HCT116 (cell line): ENCODE measurements around the gene BANF1. TPM values are rescaled to one million over a fixed set of nuclear protein-coding genes. Genes with fewer than 3 reads are reported as not detected.

Experiments
- ATAC-seq: fragments of 200-7000 bp; cut with Tn5 transposase; 2 replicates; pipeline ENCODE4 v1.9.1; 2020; ENCODE audit warnings: mild to moderate bottlenecking, moderate library complexity
- BruUV-seq: library from RNA; stranded (reverse); fragments of 400-500 nt; replicated peaks from 2 replicates; lab custom pipeline; 2021; lab: Mats Ljungman, UMichigan
- CTCF ChIA-PET: fragments of 300-600 bp; sonication (Branson Sonifier 250); formaldehyde crosslinking; loops from one replicate; lab custom pipeline; 2021; ENCODE audit warnings: antibody characterized with exemption; lab: Charles Lee
- POLR2A ChIA-PET: fragments of 300-600, 350-600 bp; sonication (Branson Sonifier 250); formaldehyde crosslinking; loops from one replicate; lab custom pipeline; 2021; ENCODE audit warnings: antibody characterized with exemption; lab: Charles Lee
- RAD21 ChIA-PET, 2 experiments: fragments of 300-600 bp; sonication (Branson Sonifier 250); formaldehyde crosslinking; loops; one replicate each; lab custom pipeline; 2023; ENCODE audit warnings: low total read pairs in 2 of 2; ENCODE audit not compliant: uncharacterized antibody in 2 of 2, unreplicated experiment in 2 of 2, low non-redundant PET in 1 of 2; lab: Charles Lee
- DNase-seq: peaks from one replicate; pipeline ENCODE4 v3.0.0-alpha.2; 2010; ENCODE audit warnings: low read depth, low spot score
- H2AFZ ChIP-seq: fragments of 200-600 bp; shearing (Covaris generic), sonication (generic); 2 replicates; pipeline ENCODE4 v1.6.1; 2017; ENCODE audit warnings: low read depth, mixed run types, mixed read lengths, antibody characterized with exemption, low read length; ENCODE audit not compliant: poor library complexity, severe bottlenecking
- H3K27ac ChIP-seq: 2 replicates; pipeline ENCODE4 v1.5.1; 2012; ENCODE audit warnings: low read depth, low read length
- H3K27me3 ChIP-seq: fragments of 200-600 bp; sonication (generic); 2 replicates; pipeline ENCODE4 v1.6.1; 2016; ENCODE audit warnings: mixed run types, low read length, mixed read lengths; ENCODE audit not compliant: insufficient read depth
- H3K36me3 ChIP-seq, 2 experiments: fragments of 200-500 bp in 1 of 2; fragments of 200-600 bp in 1 of 2; sonication (Bioruptor generic) in 1 of 2; sonication (generic) in 1 of 2; 2 replicates each; pipeline versions ENCODE4 v1.5.1 to v1.6.1; 2014 to 2016; ENCODE audit warnings: low read length in 2 of 2, inconsistent platforms in 1 of 2, mixed read lengths in 1 of 2, mixed run types in 1 of 2; ENCODE audit not compliant: insufficient read depth in 2 of 2, control insufficient read depth in 1 of 2
- H3K4me1 ChIP-seq, 2 experiments: fragments of 200-600 bp in 1 of 2; sonication (generic) in 1 of 2; 2 replicates each; pipeline versions ENCODE4 v1.5.1 to v1.6.1; 2012 to 2017; ENCODE audit warnings: low read length in 2 of 2, inconsistent platforms in 1 of 2, mild to moderate bottlenecking in 1 of 2, mixed read lengths in 1 of 2, mixed run types in 1 of 2, moderate library complexity in 1 of 2; ENCODE audit not compliant: insufficient read depth in 2 of 2, control insufficient read depth in 1 of 2
- H3K4me2 ChIP-seq: fragments of 200-600 bp; sonication (generic); 2 replicates; pipeline ENCODE4 v1.6.1; 2017; ENCODE audit warnings: mixed run types, low read length, mixed read lengths
- H3K4me3 ChIP-seq, 2 experiments: fragments of 200-600 bp in 1 of 2; sonication (generic) in 1 of 2; replicated peaks in 1 of 2; 2 replicates each; pipeline ENCODE4 v1.5.1; 2011 to 2016; ENCODE audit warnings: low read length in 2 of 2, control low read depth in 1 of 2, low read depth in 1 of 2, mild to moderate bottlenecking in 1 of 2, mixed read lengths in 1 of 2, mixed run types in 1 of 2
- H3K79me2 ChIP-seq: fragments of 200-600 bp; sonication (generic); 2 replicates; pipeline ENCODE4 v1.6.1; 2017; ENCODE audit warnings: mild to moderate bottlenecking, mixed run types, low read length, moderate library complexity, mixed read lengths; ENCODE audit not compliant: insufficient read depth
- H3K9ac ChIP-seq: fragments of 200-600 bp; sonication (generic); 2 replicates; pipeline ENCODE4 v1.6.1; 2016; ENCODE audit warnings: low read length, mixed read lengths
- H3K9me2 ChIP-seq: fragments of 200-600 bp; sonication (generic), shearing (Covaris generic); 2 replicates; pipeline ENCODE4 v1.6.1; 2017; ENCODE audit warnings: mixed run types, mild to moderate bottlenecking, moderate library complexity; ENCODE audit not compliant: insufficient read depth
- H3K9me3 ChIP-seq, 2 experiments: fragments of 200-500 bp in 1 of 2; fragments of 200-600 bp in 1 of 2; sonication (Bioruptor generic) in 1 of 2; sonication (generic) in 1 of 2; 2 replicates each; pipeline ENCODE4 v1.6.1; 2014 to 2017; ENCODE audit warnings: low read length in 2 of 2, mixed read lengths in 2 of 2, inconsistent platforms in 1 of 2, low read depth in 1 of 2, mild to moderate bottlenecking in 1 of 2, mixed run types in 1 of 2, moderate library complexity in 1 of 2; ENCODE audit not compliant: control insufficient read depth in 1 of 2, insufficient read depth in 1 of 2
- H4K20me1 ChIP-seq: fragments of 200-600 bp; sonication (generic), shearing (Covaris generic); 2 replicates; pipeline ENCODE4 v1.6.1; 2017; ENCODE audit warnings: mixed run types, mild to moderate bottlenecking, moderate library complexity; ENCODE audit not compliant: insufficient read depth
- ATF3 ChIP-seq: IDR thresholded peaks from 2 replicates; pipeline ENCODE4 v1.6.1; 2012
- CBX3 ChIP-seq: IDR thresholded peaks from 2 replicates; pipeline ENCODE4 v1.6.1; 2012; ENCODE audit warnings: low read depth
- EGR1 ChIP-seq: IDR thresholded peaks from 2 replicates; pipeline ENCODE4 v1.6.1; 2012; ENCODE audit warnings: low read depth
- ELF1 ChIP-seq: IDR thresholded peaks from 2 replicates; pipeline ENCODE4 v1.6.1; 2012; ENCODE audit warnings: low read depth, borderline replicate concordance
- EZH2 ChIP-seq: fragments of 200-600 bp; sonication (generic); IDR thresholded peaks from 2 replicates; pipeline ENCODE4 v1.6.1; 2017; ENCODE audit warnings: antibody characterized with exemption, mixed run types
- EZH2phosphoT487 ChIP-seq: fragments of 200-600 bp; IDR thresholded peaks from 2 replicates; pipeline ENCODE4 v1.6.1; 2018; ENCODE audit warnings: antibody characterized with exemption, borderline replicate concordance
- FOSL1 ChIP-seq: IDR thresholded peaks from 2 replicates; pipeline ENCODE4 v1.6.1; 2012; ENCODE audit warnings: low read depth
- JUND ChIP-seq: IDR thresholded peaks from 2 replicates; pipeline ENCODE4 v1.6.1; 2012
- MAX ChIP-seq: IDR thresholded peaks from 2 replicates; pipeline ENCODE4 v1.6.1; 2012
- POLR2A ChIP-seq: IDR thresholded peaks from 2 replicates; pipeline ENCODE4 v1.7.0; 2011; ENCODE audit warnings: borderline replicate concordance; ENCODE audit not compliant: insufficient read depth, insufficient read length; ENCODE audit errors: extremely low read depth
- POLR2AphosphoS5 ChIP-seq: IDR thresholded peaks from 2 replicates; pipeline ENCODE4 v1.6.1; 2011; ENCODE audit warnings: mild to moderate bottlenecking, low read depth, low read length, moderate library complexity
- RAD21 ChIP-seq: IDR thresholded peaks from 2 replicates; pipeline ENCODE4 v1.6.1; 2012; ENCODE audit warnings: low read depth, mild to moderate bottlenecking
- REST ChIP-seq: IDR thresholded peaks from 2 replicates; pipeline ENCODE4 v1.6.1; 2012; ENCODE audit warnings: low read depth
- SIN3A ChIP-seq: IDR thresholded peaks from 2 replicates; pipeline ENCODE4 v1.6.1; 2012; ENCODE audit warnings: low read depth
- SP1 ChIP-seq: IDR thresholded peaks from 2 replicates; pipeline ENCODE4 v1.6.1; 2012; ENCODE audit warnings: low read depth
- SRF ChIP-seq: IDR thresholded peaks from 2 replicates; pipeline ENCODE4 v1.6.1; 2012; ENCODE audit warnings: low read depth
- YY1 ChIP-seq: IDR thresholded peaks from 2 replicates; pipeline ENCODE4 v1.6.1; 2011; ENCODE audit warnings: low read length, low read depth, moderate library complexity, mild to moderate bottlenecking; ENCODE audit not compliant: insufficient replicate concordance; ENCODE audit errors: extremely low read depth
- ZBTB33 ChIP-seq: IDR thresholded peaks from 2 replicates; pipeline ENCODE4 v1.6.1; 2011; ENCODE audit warnings: mild to moderate bottlenecking, low read length, moderate library complexity; ENCODE audit not compliant: insufficient replicate concordance; ENCODE audit errors: extremely low read depth
- ZFX ChIP-seq: fragments of 450-650 bp; IDR thresholded peaks from 2 replicates; pipeline ENCODE4 v1.6.1; 2017
- ZNF274 ChIP-seq: fragments of 200-500 bp; sonication (Bioruptor generic); IDR thresholded peaks from 2 replicates; pipeline ENCODE4 v1.6.1; 2014; ENCODE audit warnings: mild to moderate bottlenecking, low read depth, low read length, inconsistent platforms
- intact Hi-C: fragments of 100-400 bp; cut with micrococcal nuclease; formaldehyde crosslinking; loops from 2 replicates; pipeline ENCODE4 v1.10.0; 2022
- total RNA-seq: library from RNA; stranded (reverse); gene quantifications from one replicate; pipeline ENCODE4 v1.2.1, GENCODE V29; 2021; ENCODE audit not compliant: unreplicated experiment

Gene BANF1
- total RNA-seq, 1 experiment from 2014 or later = 356 TPM

GRCh38 chr11:66016793-66017177 is 14.5 kb downstream of the BANF1 start:
- H2AFZ ChIP-seq = no peak overlapping the region
- no peaks in the 10 kb centered on the region for H4K20me1 ChIP-seq
- no peak for ATAC-seq
- H3K36me3 ChIP-seq = no peaks in the 10 kb centered on the region
- RAD21 ChIA-PET = no interaction called here
- H3K4me3 ChIP-seq = no peak overlapping the region
- peaks cover 11% of the 10 kb centered on the region; the same call in 1 of the 2 replicates for H3K79me2 ChIP-seq
- DNase-seq = no peak
- H3K4me1 ChIP-seq = peaks cover 57 to 94% of the 10 kb centered on the region in 2 experiments
- TF ChIP-seq REST (no peak), ATF3 (no peak), ZFX (no peak), SP1 (no peak), EGR1 (no peak), ZNF274 (no peak), MAX (no peak), JUND (no peak), ELF1 (no peak), EZH2phosphoT487 (no peak), YY1 (no peak), CBX3 (no peak), ZBTB33 (no peak), POLR2AphosphoS5 (no peak), POLR2A (no peak), EZH2 (no peak), SRF (no peak), FOSL1 (no peak), SIN3A (no peak), RAD21 (no peak)
- TF ChIP-seq, all 23 proteins: peak for 0
- Histone ChIP-seq H3K27me3 (no peaks in the 10 kb centered on the region), H3K27ac (peak overlapping the region; percentile 98), H3K9ac (no peak overlapping the region), H3K9me3 (no peaks in the 10 kb centered on the region), H3K9me2 (no peaks in the 10 kb centered on the region), H3K4me2 (peak overlapping the region; percentile 67)
- no TSS peak for BruUV-seq
- POLR2A ChIA-PET = interaction anchor here (1.0 kb wide), 1 partner anchor 11 kb away, joined by 5 read pairs; no protein-coding TSS in a partner anchor
- intact Hi-C loops = no loop called here
- CTCF ChIA-PET = no interaction called here
